KOPT-K1 (cell line): ENCODE data around the gene GSX1.

Experiments
- H3K27ac ChIP-seq: fragments of 200-600 bp; sonication (generic); 2 replicates; pipeline ENCODE4 v1.5.1; 2016; ENCODE audit warnings: antibody characterized with exemption, mild to moderate bottlenecking, low read depth, low read length; ENCODE audit not compliant: poor library complexity, severe bottlenecking
- H3K36me3 ChIP-seq: fragments of 200-600 bp; sonication (generic); 2 replicates; pipeline ENCODE4 v1.5.1; 2017; ENCODE audit warnings: antibody characterized with exemption, mild to moderate bottlenecking, low read length, moderate library complexity; ENCODE audit not compliant: insufficient read depth
- H3K9me3 ChIP-seq: fragments of 200-600 bp; sonication (generic); 2 replicates; pipeline ENCODE4 v1.5.1; 2017; ENCODE audit warnings: antibody characterized with exemption, low read length, mild to moderate bottlenecking; ENCODE audit not compliant: insufficient read depth, poor library complexity, severe bottlenecking

The GSX1 gene

DNA sequence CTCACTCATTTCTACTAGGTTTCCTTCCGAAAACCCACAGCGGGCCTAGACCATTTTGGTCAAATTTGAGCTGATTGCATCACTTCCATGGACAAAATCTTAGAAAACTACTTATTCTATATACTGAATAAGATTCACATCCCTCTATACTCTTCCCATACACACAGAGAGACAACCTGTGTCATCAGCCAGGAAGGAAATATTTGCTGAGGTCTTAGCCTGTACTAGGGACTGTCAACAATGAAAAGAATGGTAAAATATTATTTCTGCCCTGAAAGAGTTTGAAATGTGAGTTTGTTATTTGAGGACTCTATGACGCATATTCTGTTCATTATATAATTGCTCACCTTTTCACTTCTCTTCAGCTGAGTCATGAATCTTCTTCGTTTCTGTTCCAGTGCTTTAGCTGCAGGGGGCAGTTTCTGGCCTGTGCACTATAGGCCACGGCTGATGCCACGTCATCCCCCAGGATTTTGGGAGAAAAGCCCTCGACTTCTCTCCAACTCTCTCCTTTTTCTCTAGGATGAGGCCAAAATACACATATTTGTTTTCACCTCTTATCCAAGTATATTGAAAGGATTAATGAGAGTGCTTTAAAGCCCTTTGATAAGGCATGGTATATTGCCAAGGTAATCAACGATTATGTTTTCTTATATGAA is 47.7 kb downstream of the GSX1 start:
- Histone ChIP-seq H3K27ac (no peak overlapping the region), H3K36me3 (no peaks in the 10 kb centered on the region)

DNA sequence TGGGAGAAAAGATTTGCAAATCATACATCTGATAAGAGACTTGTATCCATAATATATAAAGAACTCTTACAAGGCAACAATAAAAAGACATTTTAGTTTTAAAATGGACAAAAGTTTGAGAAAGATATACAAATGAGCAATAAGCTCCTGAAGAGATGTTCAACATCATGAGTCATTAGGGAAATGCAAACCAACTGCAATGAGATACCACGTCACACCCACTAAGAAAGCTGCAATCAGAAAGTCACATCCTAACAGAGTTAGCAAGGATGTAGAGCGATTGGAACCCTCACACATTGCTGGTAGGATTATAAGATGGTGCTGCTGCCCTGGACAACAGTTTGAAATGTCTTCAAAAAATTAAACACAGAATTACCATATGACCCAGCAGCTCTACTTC is 50.3 kb downstream of the GSX1 start:
- Histone ChIP-seq H3K27ac (no peak overlapping the region), H3K36me3 (no peaks in the 10 kb centered on the region), H3K9me3 (peaks cover 11% of the 10 kb centered on the region)

More for the DNA sequence above, 47.7 kb downstream of the GSX1 start:
- H3K9me3 ChIP-seq, result peaks cover 11% of the 10 kb centered on the region
